HG03066 (cell line): ENCODE measurements around the gene SPTBN1.

Experiments used
- ATAC-seq: cut with Tn5 transposase; IDR thresholded peaks from one replicate; pipeline ENCODE4 v1.9.1; 2021; ENCODE audit warnings: low read depth; ENCODE audit not compliant: unreplicated experiment

SPTBN1 gene

DNA sequence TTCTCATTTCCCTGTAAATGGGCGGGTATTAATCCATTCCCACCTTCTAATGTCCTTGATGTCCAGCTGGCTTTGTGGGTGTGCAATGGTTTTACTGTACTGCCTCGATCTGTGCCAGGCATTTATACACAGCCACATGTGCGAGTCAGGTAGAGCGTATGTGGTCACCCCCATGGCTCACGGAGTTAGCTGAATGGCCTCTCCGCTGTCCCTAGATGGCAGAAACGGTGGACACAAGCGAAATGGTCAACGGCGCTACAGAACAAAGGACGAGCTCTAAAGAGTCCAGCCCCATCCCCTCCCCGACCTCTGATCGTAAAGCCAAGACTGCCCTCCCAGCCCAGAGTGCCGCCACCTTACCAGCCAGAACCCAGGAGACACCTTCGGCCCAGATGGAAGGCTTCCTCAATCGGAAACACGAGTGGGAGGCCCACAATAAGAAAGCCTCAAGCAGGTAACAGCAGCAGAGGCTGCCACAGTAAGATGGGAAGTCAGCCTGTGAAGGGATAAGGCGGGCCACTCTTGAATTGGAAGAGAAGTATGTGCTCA, 208.2 kb downstream of the SPTBN1 start:
- ATAC-seq, result no peak

DNA sequence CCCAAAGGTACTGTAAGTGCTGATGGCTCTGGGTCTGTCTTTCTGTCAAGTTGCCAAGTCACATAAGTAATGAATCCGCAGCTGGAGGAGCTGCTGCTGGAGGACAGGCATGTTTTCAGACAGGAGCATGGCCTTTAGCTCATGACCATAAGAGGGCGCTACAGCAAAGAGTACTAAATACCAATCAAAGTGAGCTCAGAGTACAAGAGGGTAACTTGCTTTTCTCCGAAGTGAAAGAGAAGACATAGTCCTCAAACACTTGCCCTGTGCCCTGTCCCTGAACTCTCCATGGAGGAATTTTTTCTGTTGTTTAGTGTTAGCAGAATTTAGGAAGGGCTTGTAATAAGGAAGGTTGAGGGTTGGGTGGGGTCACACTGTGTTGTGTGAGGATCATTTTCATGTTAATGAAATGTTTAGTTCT, 209.3 kb downstream of the SPTBN1 start:
- ATAC-seq, result no peak

DNA sequence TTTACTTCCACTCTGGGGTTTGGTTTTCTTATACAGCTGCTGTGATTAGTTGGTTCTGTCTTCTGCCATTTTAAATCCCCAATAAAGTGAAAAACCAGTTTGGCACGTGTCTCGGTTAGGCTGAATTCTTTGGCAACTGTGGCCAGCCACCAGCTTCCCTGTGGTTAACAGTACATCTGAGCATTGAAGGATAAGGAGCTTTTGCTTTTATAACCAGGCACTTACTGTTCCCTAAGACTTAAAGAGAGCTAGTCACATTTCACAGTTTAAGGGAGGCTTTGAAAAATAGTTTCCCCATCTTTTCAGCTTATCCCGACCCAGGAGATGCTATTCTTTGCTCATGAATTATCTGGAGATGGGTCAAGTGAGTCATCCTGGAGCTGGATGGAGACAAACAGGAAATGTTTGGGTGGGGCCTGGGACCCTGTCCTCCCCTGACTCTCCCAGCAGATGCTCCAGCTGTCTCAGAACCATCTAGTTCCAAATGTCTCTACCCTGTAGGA, 210.1 kb downstream of the SPTBN1 start:
- no peak for ATAC-seq

DNA sequence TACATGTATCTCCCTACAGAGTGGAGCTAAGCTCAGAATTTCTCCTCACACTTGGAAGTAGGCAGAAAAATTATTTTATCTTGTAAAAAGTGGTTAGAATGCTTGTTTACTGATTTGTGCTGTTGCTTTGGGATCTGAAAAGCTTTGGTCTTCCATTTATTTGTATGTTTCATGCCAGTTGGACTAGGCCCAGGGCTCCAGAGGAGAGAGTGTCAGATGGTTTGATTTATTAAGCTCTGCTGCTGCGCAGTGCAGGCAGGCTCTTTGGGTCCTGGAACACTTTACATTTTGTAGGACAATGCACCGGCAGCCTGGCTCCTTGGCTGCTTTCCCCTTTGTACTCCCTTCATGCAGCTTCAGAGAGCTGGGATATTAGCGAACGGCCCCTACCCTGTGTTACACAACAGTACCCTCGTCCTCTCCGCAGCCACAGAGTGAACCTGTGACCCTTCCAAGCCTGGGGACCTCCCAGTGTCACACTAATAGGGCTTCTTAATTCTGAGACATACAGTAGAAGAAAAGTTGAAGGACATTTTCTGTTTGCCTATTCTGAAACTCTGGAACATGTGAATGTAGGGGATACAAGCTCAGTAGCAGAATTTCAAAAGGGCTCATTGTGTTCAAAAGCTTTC, 210.6 kb downstream of the SPTBN1 start:
- no peak for ATAC-seq

DNA sequence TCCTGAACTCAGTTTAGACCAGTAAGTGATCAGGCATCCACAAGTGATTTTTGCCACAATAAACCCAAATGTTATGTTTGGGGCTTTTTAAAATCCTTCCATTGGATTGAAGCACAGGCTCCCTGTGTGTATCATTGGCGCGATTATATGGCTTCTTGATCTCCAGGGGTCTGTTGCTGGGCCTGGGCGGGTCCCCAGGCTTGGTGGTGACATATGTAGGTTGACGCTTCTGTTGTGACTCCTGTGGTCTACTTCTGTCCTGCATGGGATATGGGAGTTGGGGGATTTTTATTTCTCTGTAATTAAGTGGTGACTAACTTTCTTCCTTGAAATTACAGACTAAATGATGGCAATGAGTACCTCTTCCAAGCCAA, 211.1 kb downstream of the SPTBN1 start:
- no peak for ATAC-seq

DNA sequence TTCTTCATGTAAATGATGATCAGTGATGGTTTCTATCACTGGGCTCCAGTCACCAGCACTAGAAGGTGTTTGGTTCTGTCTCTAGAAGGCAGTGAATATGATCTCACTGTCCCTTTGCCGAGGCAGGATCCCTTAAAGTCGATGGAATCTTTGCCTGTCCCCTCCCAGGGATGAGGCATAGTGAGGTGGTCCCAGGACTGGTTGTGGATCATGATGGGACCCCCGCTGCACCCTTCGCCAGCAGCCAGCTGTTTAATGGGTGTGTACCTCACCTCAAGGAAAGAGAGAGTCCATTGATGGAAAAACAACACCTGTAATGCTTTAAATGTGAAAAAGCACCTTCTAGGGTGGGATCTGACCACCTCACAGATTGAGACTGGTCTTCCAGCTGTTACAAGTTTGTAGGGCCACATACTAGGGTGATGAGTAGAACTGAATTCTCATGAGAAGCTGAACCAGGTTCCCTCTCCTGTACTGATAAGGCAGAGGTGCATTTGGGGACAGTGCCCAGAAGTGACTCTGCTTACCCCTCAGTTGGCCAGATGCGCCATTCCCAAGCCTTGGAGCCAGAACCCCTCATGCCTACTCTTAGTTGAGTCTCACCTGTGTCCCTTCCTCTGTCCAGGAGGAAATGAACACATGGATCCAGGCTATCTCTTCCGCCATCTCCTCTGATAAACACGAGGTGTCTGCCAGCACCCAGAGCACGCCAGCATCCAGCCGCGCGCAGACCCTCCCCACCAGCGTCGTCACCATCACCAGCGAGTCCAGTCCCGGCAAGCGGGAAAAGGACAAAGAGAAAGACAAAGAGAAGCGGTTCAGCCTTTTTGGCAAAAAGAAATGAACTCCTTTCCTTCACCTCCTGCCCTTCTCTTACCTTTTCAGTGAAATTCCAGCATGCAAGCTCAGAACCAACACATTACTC, 211.9 kb downstream of the SPTBN1 start:
- no peak for ATAC-seq

DNA sequence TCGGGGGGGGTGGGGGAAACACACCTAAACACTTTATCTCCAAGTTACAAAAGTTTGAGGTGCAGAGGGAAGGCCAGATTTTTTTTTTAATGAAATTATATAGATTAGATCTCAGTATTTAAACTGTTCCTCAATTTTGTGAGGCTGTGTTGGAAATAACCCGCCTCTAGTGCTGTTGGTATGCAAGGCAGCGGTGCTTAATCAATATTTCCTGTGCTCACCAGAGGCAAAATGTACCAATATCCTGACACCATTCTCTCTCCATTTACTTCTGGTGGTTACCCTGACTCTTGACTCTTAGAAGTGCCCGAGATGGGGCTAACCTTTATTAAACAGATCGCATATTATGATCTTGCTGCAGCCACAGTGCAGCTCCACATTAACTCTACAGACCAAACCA, 212.6 kb downstream of the SPTBN1 start:
- ATAC-seq, result no peak

DNA sequence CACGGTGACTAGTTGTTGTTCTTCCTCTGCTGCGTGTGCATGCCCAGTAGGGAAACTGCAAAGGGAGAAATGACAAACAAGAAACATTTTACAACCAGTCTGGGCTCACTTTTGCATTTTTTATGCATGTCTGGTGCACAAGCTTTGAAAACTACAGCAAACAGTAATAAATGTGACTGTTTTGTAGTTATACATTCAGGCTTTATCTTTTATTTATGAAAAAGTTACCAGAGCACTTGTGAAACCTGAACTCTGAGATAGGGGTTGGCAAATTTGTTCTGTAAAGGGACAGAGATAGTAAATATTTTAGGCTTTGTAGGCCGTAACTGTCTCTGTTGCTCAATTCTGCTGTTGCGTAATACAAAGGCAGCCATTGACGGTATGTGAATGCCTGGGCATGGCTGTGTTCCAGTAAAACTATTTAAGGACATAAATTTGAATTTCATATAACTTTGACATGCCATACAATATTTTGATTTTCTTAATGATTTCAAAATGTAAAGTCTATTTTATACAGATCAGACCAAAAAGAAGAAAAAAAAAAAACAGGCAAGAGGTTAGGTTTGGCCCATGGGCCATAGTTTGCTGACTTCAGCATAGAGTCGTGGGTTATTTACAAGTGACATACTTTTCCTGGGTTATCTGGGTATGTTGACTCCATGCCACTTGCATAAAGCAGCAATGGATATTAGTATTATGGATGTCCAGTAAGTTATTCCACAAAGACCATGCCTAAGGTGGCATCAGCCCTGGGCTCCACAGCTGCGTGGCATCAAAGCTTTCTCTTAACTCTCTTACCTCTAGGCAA, 213.8 kb downstream of the SPTBN1 start:
- no peak for ATAC-seq

DNA sequence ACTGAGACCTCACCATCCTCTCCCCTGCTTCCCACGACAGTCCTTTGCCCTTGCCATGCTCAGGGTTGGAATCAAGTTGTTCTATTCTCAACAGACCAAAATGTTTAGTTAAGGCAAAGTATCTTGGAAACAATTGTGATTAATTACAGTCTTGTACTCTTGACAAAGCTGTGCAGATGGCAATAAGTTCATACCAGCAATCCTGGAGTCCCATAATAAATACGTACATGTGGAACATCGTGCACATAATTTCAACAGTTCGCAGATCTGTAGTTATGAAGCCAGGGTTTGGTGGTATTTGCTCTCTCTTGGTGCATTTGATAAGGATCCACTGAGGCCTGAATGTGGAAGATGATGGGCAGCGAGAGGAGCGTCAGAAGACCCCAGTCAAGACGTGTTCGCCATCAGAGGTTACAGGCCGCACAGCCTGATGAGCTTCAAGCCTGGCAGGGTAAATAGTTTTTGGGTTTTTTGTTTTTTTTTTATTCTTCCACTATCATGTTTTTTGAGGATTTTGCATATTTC, 214.4 kb downstream of the SPTBN1 start:
- ATAC-seq, result no peak

DNA sequence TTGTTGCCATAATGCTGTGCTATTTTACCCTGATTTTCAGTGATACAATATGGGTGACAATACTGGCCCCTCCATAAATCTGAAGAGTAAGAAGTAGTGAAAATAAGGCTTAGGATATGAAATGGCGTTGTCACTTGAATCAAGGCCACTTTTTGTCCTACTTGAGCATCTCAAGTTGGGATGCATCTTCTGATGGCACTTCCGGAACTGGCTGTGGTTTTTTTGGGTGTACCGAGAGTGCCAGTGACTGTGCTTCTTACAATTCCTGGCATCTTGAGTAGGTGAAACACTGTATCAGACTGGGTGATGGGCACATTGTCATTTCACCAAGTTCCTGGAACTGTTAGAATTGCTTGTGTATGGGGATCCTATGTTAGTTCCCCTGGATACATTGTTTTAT, 214.9 kb downstream of the SPTBN1 start:
- no peak for ATAC-seq

DNA sequence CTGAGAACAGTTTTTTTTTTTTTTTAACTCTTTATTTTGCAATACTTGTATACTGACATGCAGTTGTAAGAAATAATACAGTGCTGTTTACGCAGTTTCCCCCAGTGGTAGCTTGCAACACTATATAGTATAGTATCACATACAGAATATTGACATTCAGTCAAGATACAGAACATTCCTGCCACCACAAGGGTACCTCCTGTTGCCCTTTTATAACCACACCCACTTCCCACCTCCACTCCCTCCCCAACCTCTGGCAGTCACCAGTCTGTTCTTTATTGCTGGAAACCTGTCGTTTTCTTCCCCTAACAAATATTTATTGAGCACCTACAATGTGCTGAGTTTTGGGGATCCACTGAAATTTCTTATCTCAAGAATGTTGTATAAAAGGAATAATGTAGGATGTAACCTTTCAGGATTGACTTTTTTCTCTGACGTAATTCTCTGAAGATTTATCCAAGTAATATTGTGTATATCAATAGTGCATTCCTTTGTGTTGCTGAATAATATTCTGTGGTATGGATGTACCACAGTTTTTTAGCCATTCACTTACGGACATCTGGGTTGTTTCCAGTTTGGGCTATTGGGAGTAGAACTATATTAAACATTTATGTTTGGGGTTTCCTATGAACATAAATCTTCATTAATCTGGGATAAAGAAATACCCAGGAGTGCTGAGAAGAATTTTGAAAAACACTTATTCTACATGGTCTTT, 215.9 kb downstream of the SPTBN1 start:
- no peak for ATAC-seq

DNA sequence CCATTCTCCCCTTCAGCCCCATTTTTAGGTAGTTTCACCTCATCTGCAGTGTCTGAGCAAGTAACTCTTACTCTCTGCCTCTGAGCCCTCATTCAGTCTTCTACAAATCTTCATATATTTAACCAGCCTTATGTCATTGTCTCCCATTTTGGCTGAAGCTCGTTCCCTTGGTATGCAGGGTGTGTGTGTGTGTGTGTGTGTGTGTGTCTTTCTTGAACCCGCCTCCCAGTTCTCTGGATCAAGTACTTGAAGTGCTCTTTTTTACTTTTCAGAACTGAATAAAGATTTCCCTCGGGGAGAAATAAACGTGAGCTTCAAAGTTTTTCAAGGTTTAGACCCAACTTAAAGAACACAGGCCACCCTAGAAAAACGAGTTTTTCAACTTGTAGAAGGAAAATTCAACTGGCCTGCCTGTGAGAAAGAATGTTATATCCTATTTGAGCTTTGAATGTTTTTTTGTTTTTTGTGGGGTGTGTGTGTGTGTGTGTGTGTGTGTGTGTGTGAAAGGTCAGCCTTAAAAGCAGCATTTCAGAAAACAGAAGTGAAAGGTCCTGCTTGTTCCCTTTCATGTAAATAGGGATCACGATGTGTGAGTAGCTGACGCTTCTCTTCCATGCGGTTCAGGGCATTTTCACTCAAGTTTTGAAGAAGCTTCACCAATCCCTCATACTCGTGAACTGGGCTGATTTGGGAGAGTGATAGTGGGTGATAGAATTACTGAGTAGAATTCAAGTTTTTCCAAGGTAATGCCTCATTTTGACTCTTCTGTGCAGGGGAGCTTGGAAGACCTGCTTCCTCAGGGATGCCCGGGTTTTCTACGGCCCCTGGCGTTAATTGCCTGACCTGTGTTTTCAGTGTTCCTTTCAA, 216.7 kb downstream of the SPTBN1 start:
- ATAC-seq, result peak; percentile 63

DNA sequence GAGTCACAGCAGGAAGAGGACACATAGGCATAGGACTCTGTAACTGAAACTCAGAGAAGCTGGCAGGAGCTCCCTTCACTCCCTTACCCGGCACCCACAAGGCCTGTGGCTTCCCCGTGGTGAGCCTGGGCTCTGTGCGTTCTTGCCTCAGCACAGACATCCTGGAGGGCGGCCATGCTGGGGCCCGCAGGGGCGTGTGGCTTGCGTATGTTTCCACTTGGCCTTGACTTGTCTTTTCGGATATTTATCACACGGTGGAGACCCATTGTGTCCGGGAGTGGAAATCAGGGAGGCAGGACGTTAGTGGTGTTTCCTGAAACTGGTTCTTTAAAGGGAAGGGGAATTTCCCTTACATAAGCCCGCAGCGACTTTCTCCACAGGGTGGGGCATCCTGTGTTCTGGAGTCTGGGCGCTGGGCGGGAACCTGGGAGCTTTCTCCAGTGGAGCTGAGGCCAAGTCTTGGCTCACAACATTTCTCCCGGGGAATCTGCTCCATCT, 217.4 kb downstream of the SPTBN1 start:
- peak; percentile 45 for ATAC-seq

GRCh38 chr2:54675281-54675680, 219.2 kb downstream of the SPTBN1 start:
- no peak for ATAC-seq

- no peak for ATAC-seq
Measured at GRCh38 chr2:54675738-54676137, 219.6 kb downstream of the SPTBN1 start.

GRCh38 chr2:54676656-54677055, 220.5 kb downstream of the SPTBN1 start:
- ATAC-seq, result no peak

DNA sequence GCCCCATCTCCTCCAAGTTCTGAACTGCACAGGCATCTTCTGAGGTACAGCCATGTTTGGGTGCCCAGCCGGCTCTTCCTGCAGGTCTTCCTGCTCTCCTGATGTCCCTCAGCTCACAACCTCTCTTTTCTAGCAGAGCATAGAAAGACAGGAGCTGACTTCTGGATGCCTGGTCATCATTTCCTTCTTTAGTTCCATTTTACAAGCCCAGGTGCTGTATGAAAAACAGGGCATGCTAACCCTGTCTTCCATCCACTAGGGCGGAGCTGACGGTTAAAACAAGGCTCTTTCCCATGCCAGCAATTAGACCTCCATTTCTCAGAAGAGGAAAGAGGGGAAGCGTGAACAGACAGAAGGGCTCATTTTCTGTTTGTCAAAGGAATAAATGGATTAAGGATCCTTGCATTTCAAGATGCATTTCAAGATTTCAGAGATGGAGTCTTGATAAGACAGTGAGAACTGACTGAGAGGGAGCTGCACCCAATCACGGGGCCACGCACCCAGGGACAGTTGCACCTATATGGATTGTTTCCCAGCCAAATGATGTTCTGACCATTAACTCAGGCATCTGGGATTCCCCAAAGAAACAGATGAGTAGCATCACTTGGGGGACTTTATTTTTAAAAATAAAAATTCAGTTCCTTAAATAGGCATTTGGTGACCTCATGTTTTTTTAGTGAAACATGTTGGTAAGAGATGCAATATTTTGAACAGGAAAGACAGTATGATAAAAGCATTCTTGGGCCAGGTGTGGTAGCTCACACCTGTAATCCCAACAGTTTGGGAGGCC, 221.5 kb downstream of the SPTBN1 start:
- ATAC-seq, result no peak

GRCh38 chr2:54678719-54679118, 222.6 kb downstream of the SPTBN1 start:
- no peak for ATAC-seq
